DND-41 (cell line): ENCODE measurements around the gene C1orf116.

Source experiments
- ATAC-seq: fragments of 200-7000 bp; cut with Tn5 transposase; 3 replicates; pipeline ENCODE4 v1.9.1; 2021; ENCODE audit warnings: low read depth; ENCODE audit not compliant: insufficient read depth
- DNase-seq: peaks from one replicate; pipeline ENCODE4 v3.0.0-alpha.2; 2020
- H2AFZ ChIP-seq: 2 replicates; pipeline ENCODE4 v1.6.0; 2012; ENCODE audit warnings: low read depth, low read length
- H3K27ac ChIP-seq: 2 replicates; pipeline ENCODE4 v1.5.1; 2012; ENCODE audit warnings: low read length, inconsistent platforms
- H3K27me3 ChIP-seq: fragments of 200-600 bp; sonication (generic); 2 replicates; pipeline ENCODE4 v1.6.0; 2012; ENCODE audit warnings: low read length, mild to moderate bottlenecking, inconsistent platforms; ENCODE audit not compliant: insufficient read depth, poor library complexity
- H3K36me3 ChIP-seq: 2 replicates; pipeline ENCODE4 v1.5.1; 2012; ENCODE audit warnings: low read length, inconsistent platforms; ENCODE audit not compliant: insufficient read depth
- H3K4me1 ChIP-seq: 2 replicates; pipeline ENCODE4 v1.5.1; 2012; ENCODE audit warnings: mild to moderate bottlenecking, low read length; ENCODE audit not compliant: insufficient read depth
- H3K4me2 ChIP-seq: 2 replicates; pipeline ENCODE4 v1.6.0; 2012; ENCODE audit warnings: mild to moderate bottlenecking, moderate library complexity, low read length, inconsistent platforms; ENCODE audit not compliant: insufficient read depth
- H3K4me3 ChIP-seq, 2 experiments: fragments of 200-600 bp in 1 of 2; shearing (Covaris generic) in 1 of 2; 2 replicates each; pipeline ENCODE4 v1.5.1; 2012 to 2016; ENCODE audit warnings: inconsistent platforms in 2 of 2, low read length in 2 of 2, mild to moderate bottlenecking in 2 of 2, low read depth in 1 of 2, moderate library complexity in 1 of 2
- H3K79me2 ChIP-seq: 2 replicates; pipeline ENCODE4 v1.6.0; 2012; ENCODE audit warnings: low read length, inconsistent platforms; ENCODE audit not compliant: insufficient read depth
- H3K9ac ChIP-seq: 2 replicates; pipeline ENCODE4 v1.6.0; 2012; ENCODE audit warnings: low read depth, mild to moderate bottlenecking, inconsistent platforms, low read length, moderate library complexity
- H3K9me3 ChIP-seq: 2 replicates; pipeline ENCODE4 v1.5.1; 2012; ENCODE audit warnings: low read length, moderate library complexity, mild to moderate bottlenecking, inconsistent platforms; ENCODE audit not compliant: insufficient read depth, severe bottlenecking
- H4K20me1 ChIP-seq: 2 replicates; pipeline ENCODE4 v1.6.0; 2012; ENCODE audit warnings: low read length; ENCODE audit not compliant: insufficient read depth
- CTCF ChIP-seq: IDR thresholded peaks from 2 replicates; pipeline ENCODE4 v1.5.1; 2012; ENCODE audit warnings: borderline replicate concordance, low read length, moderate library complexity, mild to moderate bottlenecking; ENCODE audit not compliant: poor library complexity, severe bottlenecking; ENCODE audit errors: extremely low read depth
- EZH2 ChIP-seq: IDR thresholded peaks from 3 replicates; pipeline ENCODE4 v1.6.1; 2012; ENCODE audit warnings: borderline replicate concordance, low read depth, mild to moderate bottlenecking, moderate library complexity, low read length, inconsistent platforms; ENCODE audit not compliant: severe bottlenecking

Gene C1orf116

DNA sequence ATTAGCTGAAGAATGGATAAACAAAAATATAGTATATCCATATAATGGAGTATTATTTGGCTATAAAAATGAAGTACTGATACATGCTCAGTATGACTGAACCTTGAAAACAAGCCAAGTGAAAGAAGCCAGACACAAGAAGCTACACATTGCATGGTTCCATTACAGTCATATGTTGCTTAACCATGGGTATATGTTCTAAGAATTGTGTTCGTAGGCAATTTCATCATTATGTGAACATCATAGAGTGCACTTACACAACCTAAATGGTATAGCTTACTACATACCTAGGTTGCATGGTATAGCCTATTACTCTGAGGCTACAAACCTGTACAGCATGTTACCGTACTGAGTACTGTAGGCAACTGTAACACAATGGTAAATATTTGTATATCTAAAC is 33.7 kb downstream of the C1orf116 start:
- H2AFZ ChIP-seq: no peak overlapping the region
- no peak for TF ChIP-seq CTCF
- no peak for TF ChIP-seq EZH2
- H3K79me2 ChIP-seq: no peaks in the 10 kb centered on the region
- no peak for DNase-seq
- peaks cover 4% of the 10 kb centered on the region for H3K27me3 ChIP-seq
- H3K27ac ChIP-seq: no peak overlapping the region
- no peaks in the 10 kb centered on the region for H3K9me3 ChIP-seq
- no peak overlapping the region for H3K4me2 ChIP-seq
- ATAC-seq: no peak
- no peak overlapping the region for H3K9ac ChIP-seq
- H3K4me1 ChIP-seq: no peaks in the 10 kb centered on the region
- no peak overlapping the region for H3K4me3 ChIP-seq
- no peaks in the 10 kb centered on the region for H3K36me3 ChIP-seq
- H4K20me1 ChIP-seq: no peaks in the 10 kb centered on the region

DNA sequence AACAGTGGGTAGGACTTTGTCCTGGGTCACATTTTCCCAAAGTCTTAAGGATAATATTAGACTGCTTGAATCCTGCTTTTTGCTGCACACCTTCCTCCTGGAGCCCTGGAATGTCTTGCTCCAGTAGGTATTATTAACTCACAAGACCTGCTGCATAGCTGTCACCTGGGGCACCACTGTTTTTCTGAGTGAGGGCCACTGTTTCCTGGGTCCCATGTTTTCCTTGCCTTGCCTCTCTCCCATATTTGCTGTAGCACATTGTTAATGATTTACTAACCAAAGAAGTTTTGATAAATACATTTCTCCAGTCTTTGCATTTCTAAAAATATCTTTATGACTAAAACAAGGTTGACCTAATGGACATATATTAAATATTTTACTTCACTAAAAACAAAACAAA is 39.8 kb downstream of the C1orf116 start:
- H3K4me2 ChIP-seq: no peak overlapping the region
- ATAC-seq: no peak
- DNase-seq: no peak
- H3K27ac ChIP-seq: no peak overlapping the region
- no peaks in the 10 kb centered on the region for H3K9me3 ChIP-seq
- H3K79me2 ChIP-seq: no peaks in the 10 kb centered on the region
- H4K20me1 ChIP-seq: no peaks in the 10 kb centered on the region
- H3K9ac ChIP-seq: no peak overlapping the region
- no peak overlapping the region for H3K4me3 ChIP-seq
- no peaks in the 10 kb centered on the region for H3K4me1 ChIP-seq
- TF ChIP-seq EZH2 (no peak), CTCF (no peak)
- H3K27me3 ChIP-seq: peaks cover 15% of the 10 kb centered on the region
- H3K36me3 ChIP-seq: no peaks in the 10 kb centered on the region
- H2AFZ ChIP-seq: no peak overlapping the region

DNA sequence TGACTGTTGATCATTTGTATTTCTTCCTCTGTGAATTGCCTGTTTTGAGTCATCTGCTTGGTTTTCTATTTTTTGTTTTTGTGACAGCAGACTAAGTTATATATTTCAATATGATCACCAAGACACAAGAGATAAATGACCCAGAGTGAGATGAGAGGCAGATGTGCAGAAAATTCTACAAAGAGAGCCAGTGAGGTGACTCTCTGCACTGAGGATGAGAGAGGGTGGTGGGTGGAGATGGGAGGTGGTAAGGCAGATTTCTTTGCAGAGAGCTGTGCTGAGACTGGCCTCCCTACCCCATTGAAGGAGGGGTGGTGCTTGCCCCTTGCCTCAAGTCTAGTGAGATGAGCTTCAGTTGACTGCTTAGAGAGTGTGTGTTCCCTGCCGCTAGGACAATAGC is 44.7 kb downstream of the C1orf116 start:
- Histone ChIP-seq H3K4me1 (no peaks in the 10 kb centered on the region), H2AFZ (no peak overlapping the region), H3K9ac (no peak overlapping the region), H3K4me2 (no peak overlapping the region), H3K79me2 (no peaks in the 10 kb centered on the region), H4K20me1 (no peaks in the 10 kb centered on the region), H3K4me3 (no peak overlapping the region), H3K27ac (no peak overlapping the region), H3K9me3 (no peaks in the 10 kb centered on the region), H3K27me3 (peaks cover 11% of the 10 kb centered on the region), H3K36me3 (no peaks in the 10 kb centered on the region)
- TF ChIP-seq CTCF (no peak), EZH2 (no peak)
- DNase-seq (no peak), ATAC-seq (no peak)

DNA sequence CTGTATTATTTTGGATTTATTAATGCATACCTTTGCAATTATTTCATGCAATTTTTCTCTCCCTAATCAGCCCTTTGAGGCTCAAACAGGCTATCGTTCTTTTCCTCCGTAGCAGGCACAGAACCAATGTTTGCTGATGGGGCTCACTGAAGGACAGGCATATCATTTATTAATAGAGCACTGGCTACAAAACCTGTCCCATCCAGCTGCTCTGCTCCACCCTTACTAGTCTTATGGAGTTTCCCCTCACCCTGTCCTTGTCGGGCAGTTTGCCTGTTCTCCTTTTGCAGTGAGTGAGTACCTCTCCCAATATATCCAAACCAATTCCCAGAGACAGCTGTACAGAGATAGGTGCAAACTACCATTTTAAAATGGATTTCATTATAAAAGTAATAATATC is 45.7 kb downstream of the C1orf116 start:
- no peaks in the 10 kb centered on the region for H3K79me2 ChIP-seq
- H3K4me2 ChIP-seq: no peak overlapping the region
- ATAC-seq: no peak
- H3K4me3 ChIP-seq: no peak overlapping the region
- no peak for DNase-seq
- TF ChIP-seq EZH2 (no peak), CTCF (no peak)
- H3K27ac ChIP-seq: no peak overlapping the region
- H2AFZ ChIP-seq: no peak overlapping the region
- no peaks in the 10 kb centered on the region for H3K4me1 ChIP-seq
- no peaks in the 10 kb centered on the region for H3K36me3 ChIP-seq
- H3K27me3 ChIP-seq: peaks cover 11% of the 10 kb centered on the region
- H3K9me3 ChIP-seq: no peaks in the 10 kb centered on the region
- no peak overlapping the region for H3K9ac ChIP-seq
- H4K20me1 ChIP-seq: no peaks in the 10 kb centered on the region
